GM12878 (cell line): ENCODE results near the gene CCNB3. TPM values are rescaled to one million over a fixed set of nuclear protein-coding genes. Genes with fewer than 3 reads are reported as not detected.

ENCODE experiments used
- ATAC-seq: fragments of 200-7000 bp; cut with Tn5 transposase; 3 replicates; pipeline ENCODE4 v1.9.1; 2020; ENCODE audit warnings: mild to moderate bottlenecking, moderate library complexity
- BruUV-seq: library from RNA; stranded (reverse); fragments of 400-500 nt; replicated peaks from 2 replicates; lab custom pipeline; 2021; lab: Mats Ljungman, UMichigan
- CTCF ChIA-PET: fragments of 300-600 bp; sonication (Branson Sonifier 250); formaldehyde crosslinking; extraction: SDS; loops from one replicate; lab custom pipeline; 2021; ENCODE audit warnings: inconsistent platforms; lab: Yijun Ruan, JAX
- POLR2A ChIA-PET: fragments of 350-600 bp; formaldehyde crosslinking; extraction: SDS; loops from one replicate; lab custom pipeline; 2021; ENCODE audit warnings: inconsistent platforms; lab: Charles Lee
- RAD21 ChIA-PET: fragments of 300-600 bp; sonication (Branson Sonifier 250); formaldehyde crosslinking; loops from one replicate; lab custom pipeline; 2023; ENCODE audit warnings: antibody characterized with exemption; ENCODE audit not compliant: unreplicated experiment; lab: Charles Lee
- SMC1A ChIA-PET: fragments of 300-600 bp; sonication (Branson Sonifier 250); formaldehyde crosslinking; loops from one replicate; lab custom pipeline; 2023; ENCODE audit not compliant: unreplicated experiment, uncharacterized antibody; lab: Charles Lee
- DNase-seq: peaks from one replicate; pipeline ENCODE4 v3.0.0-alpha.2; 2011; ENCODE audit warnings: low read depth, low spot score
- FAIRE-seq: peaks from 3 replicates; lab custom pipeline; 2011; peaks lifted over from hg19 to GRCh38; lab: Jason Lieb, UNC
- H2AFZ ChIP-seq: 2 replicates; pipeline ENCODE4 v1.6.0; 2011; ENCODE audit warnings: low read depth, low read length, control low read depth; ENCODE audit not compliant: control insufficient read depth
- H3K27ac ChIP-seq: 2 replicates; pipeline ENCODE4 v1.5.1; 2011; ENCODE audit warnings: control low read depth; ENCODE audit not compliant: control insufficient read depth, insufficient read depth
- H3K27me3 ChIP-seq, 2 experiments: replicated peaks in 1 of 2; 2 replicates each; pipeline versions ENCODE4 v1.6.0 to v1.6.1; 2011; ENCODE audit warnings: low read length in 1 of 2; ENCODE audit not compliant: control insufficient read depth in 2 of 2, insufficient read depth in 2 of 2
- H3K36me3 ChIP-seq, 2 experiments: 2 replicates each; pipeline ENCODE4 v1.5.1; 2011; ENCODE audit warnings: low read length in 1 of 2; ENCODE audit not compliant: control insufficient read depth in 2 of 2, insufficient read depth in 2 of 2
- H3K4me1 ChIP-seq: 2 replicates; pipeline ENCODE4 v1.6.1; 2011; ENCODE audit warnings: mild to moderate bottlenecking, low read length, moderate library complexity, mixed read lengths; ENCODE audit not compliant: control insufficient read depth, insufficient read depth
- H3K4me2 ChIP-seq: 2 replicates; pipeline ENCODE4 v1.6.0; 2011; ENCODE audit warnings: control low read depth; ENCODE audit not compliant: control insufficient read depth, insufficient read depth
- H3K4me3 ChIP-seq: fragments of 200-600 bp; sonication (generic); 2 replicates; pipeline ENCODE4 v1.5.1; 2016
- H3K79me2 ChIP-seq: 2 replicates; pipeline ENCODE4 v1.6.0; 2011; ENCODE audit warnings: low read length; ENCODE audit not compliant: control insufficient read depth, insufficient read depth
- H3K9ac ChIP-seq: 2 replicates; pipeline ENCODE4 v1.8.0; 2011; ENCODE audit warnings: low read length, control low read depth, mixed read lengths; ENCODE audit not compliant: control insufficient read depth, insufficient read depth
- H3K9me3 ChIP-seq: replicated peaks from 3 replicates; pipeline ENCODE4 v1.5.1; 2011; ENCODE audit warnings: mild to moderate bottlenecking, low read length; ENCODE audit not compliant: control insufficient read depth, insufficient read depth
- H4K20me1 ChIP-seq: 2 replicates; pipeline ENCODE4 v1.6.0; 2011; ENCODE audit not compliant: control insufficient read depth, insufficient read depth
- BCL11A ChIP-seq: IDR thresholded peaks from 2 replicates; pipeline ENCODE4 v1.6.1; 2011; ENCODE audit warnings: low read depth, low read length
- EP300 ChIP-seq, 2 experiments: fragments of 150-350 bp in 1 of 2; IDR thresholded peaks; 2 replicates each; pipeline ENCODE4 v1.6.1; 2011 to 2012; ENCODE audit warnings: low read depth in 2 of 2, low read length in 2 of 2, borderline replicate concordance in 1 of 2, improper control_type of control experiment in 1 of 2, inconsistent platforms in 1 of 2; ENCODE audit not compliant: control insufficient read depth in 1 of 2
- HDAC2 ChIP-seq: fragments of 200-600 bp; sonication (generic); IDR thresholded peaks from 2 replicates; pipeline ENCODE4 v1.6.1; 2017
- HDGF ChIP-seq: fragments of 450-650 bp; IDR thresholded peaks from 2 replicates; pipeline ENCODE4 v1.6.1; 2016; ENCODE audit warnings: antibody characterized with exemption
- JUNB ChIP-seq: IDR thresholded peaks from 2 replicates; pipeline ENCODE4 v1.6.1; 2016; ENCODE audit warnings: antibody characterized with exemption, mild to moderate bottlenecking
- KAT2A ChIP-seq: conservative IDR thresholded peaks from 2 replicates; pipeline ENCODE4 v1.6.1; 2011; ENCODE audit warnings: low read depth, low read length; ENCODE audit not compliant: control insufficient read depth
- KDM1A ChIP-seq: fragments of 200-600 bp; sonication (generic); IDR thresholded peaks from 2 replicates; pipeline ENCODE4 v1.6.1; 2016; ENCODE audit warnings: borderline replicate concordance
- LARP7 ChIP-seq: fragments of 450-650 bp; IDR thresholded peaks from 2 replicates; pipeline ENCODE4 v1.6.1; 2017; ENCODE audit warnings: mild to moderate bottlenecking
- NR2C1 ChIP-seq: fragments of 450-650 bp; IDR thresholded peaks from 2 replicates; pipeline ENCODE4 v1.6.1; 2017; ENCODE audit warnings: antibody characterized with exemption, mild to moderate bottlenecking, moderate library complexity
- RAD21 ChIP-seq: IDR thresholded peaks from 2 replicates; pipeline ENCODE4 v1.6.1; 2011; ENCODE audit warnings: mild to moderate bottlenecking, low read depth, low read length, moderate library complexity; ENCODE audit not compliant: insufficient read depth
- RAD51 ChIP-seq: fragments of 450-650 bp; IDR thresholded peaks from 2 replicates; pipeline ENCODE4 v1.6.1; 2016; ENCODE audit warnings: moderate library complexity, mild to moderate bottlenecking, inconsistent platforms
- RELA ChIP-seq: fragments of 450-650 bp; IDR thresholded peaks from 2 replicates; pipeline ENCODE4 v1.8.0; 2014; ENCODE audit warnings: borderline replicate concordance; ENCODE audit not compliant: partially characterized antibody
- SMAD1 ChIP-seq: fragments of 450-650 bp; IDR thresholded peaks from 2 replicates; pipeline ENCODE4 v1.6.1; 2018; ENCODE audit warnings: mild to moderate bottlenecking, low read depth; ENCODE audit not compliant: partially characterized antibody
- SMC3 ChIP-seq: IDR thresholded peaks from 2 replicates; pipeline ENCODE4 v1.6.1; 2011; ENCODE audit warnings: low read length, improper control_type of control experiment, borderline replicate concordance
- TAF1 ChIP-seq: IDR thresholded peaks from 2 replicates; pipeline ENCODE4 v1.6.1; 2011; ENCODE audit warnings: mild to moderate bottlenecking, low read depth, low read length, borderline replicate concordance
- TBL1XR1 ChIP-seq: IDR thresholded peaks from 2 replicates; pipeline ENCODE4 v1.6.1; 2012; ENCODE audit warnings: low read depth, low read length, improper control_type of control experiment
- WGBS: methylation state at CpG from one replicate; pipeline ENCODE4 v1.1.6; 2016; ENCODE audit warnings: low lambda C conversion rate; ENCODE audit not compliant: insufficient replicate concordance, insufficient coverage; ENCODE audit errors: missing lambda C conversion rate; 5-methylcytosine and 5-hydroxymethylcytosine counted together
- in situ Hi-C: fragments of 300-500 bp; cut with MboI; formaldehyde crosslinking; loops from 9 replicates; pipeline ENCODE4 v1.14.3; 2018; ENCODE audit warnings: mixed read lengths
- intact Hi-C: fragments of 100-400 bp; cut with micrococcal nuclease; formaldehyde crosslinking; loops from one replicate; pipeline ENCODE4 v1.14.2; 2022; ENCODE audit not compliant: unreplicated experiment
- polyA plus RNA-seq, 11 experiments: library from polyadenylated mRNA; depleted of rRNA in 4 of 11; unstranded in 6 of 11; stranded (reverse) in 5 of 11; fragments of >200 nt; fragmentation: Nextera tagmentation in 4 of 11; fragmentation: Illumina TruSeq in 1 of 11; extraction: Ambion mirVana in 4 of 11; extraction: Trizol in 1 of 11; gene quantifications; 1 replicate in 1 of 11; 2 replicates in 10 of 11; pipeline versions ENCODE4 v1.2.1 to v1.2.3, GENCODE V29; 2011 to 2016; ENCODE audit warnings: inconsistent platforms in 2 of 11, missing spikeins in 2 of 11, low read depth in 1 of 11
- total RNA-seq, 4 experiments: library from RNA; depleted of rRNA in 3 of 4; stranded (reverse); fragments of >200 nt in 3 of 4; fragmentation: Illumina TruSeq in 1 of 4; extraction: Trizol in 1 of 4; gene quantifications; 2 replicates each; pipeline versions ENCODE4 v1.2.1 to v1.2.3, GENCODE V29; 2013 to 2021
- TF ChIP-seq, protein P1 (sequence below): fragments of 450-650 bp; IDR thresholded peaks from 2 replicates; pipeline ENCODE4 v1.6.1; 2016; ENCODE audit warnings: mild to moderate bottlenecking
- TF ChIP-seq, protein P2 (sequence below): fragments of 450-650 bp; IDR thresholded peaks from 2 replicates; pipeline ENCODE4 v1.6.1; 2018; ENCODE audit warnings: borderline replicate concordance, mild to moderate bottlenecking; ENCODE audit not compliant: partially characterized antibody
- TF ChIP-seq, protein P3 (sequence below): IDR thresholded peaks from 2 replicates; pipeline ENCODE4 v1.6.1; 2011; ENCODE audit warnings: low read depth, mild to moderate bottlenecking, low read length, moderate library complexity, borderline replicate concordance; ENCODE audit errors: extremely low read depth

CCNB3 gene
- total and polyA plus RNA-seq, 10 of the 15 experiments (the other 5 are each of a cell fraction or from before 2014, with no cell fraction given): 0.09 to 0.49 (median 0.16) TPM; not detected in 3

DNA sequence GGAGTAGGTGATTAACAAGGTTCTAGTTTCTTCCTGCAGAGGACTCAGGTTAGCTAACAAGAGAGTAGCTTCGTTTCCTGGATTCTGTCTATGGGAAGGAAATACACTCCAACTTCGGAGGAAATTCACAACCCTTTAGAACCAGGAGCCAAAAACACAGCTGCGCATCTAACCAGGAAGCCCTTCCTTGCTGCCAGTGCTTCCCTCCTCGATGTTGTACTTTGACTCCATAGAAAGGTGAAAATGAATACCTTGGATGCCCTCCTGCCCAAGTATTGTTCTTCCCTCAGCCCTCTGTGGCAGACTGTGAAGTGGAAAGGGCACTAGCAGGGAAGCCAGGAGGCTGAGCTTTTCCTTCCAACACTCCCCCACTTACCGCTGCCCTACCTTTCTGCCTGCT lies 38.8 kb upstream of the CCNB3 start:
- H3K4me1 ChIP-seq: no peaks in the 10 kb centered on the region; the same call in 1 of the 2 replicates
- TF ChIP-seq EP300 (IDR thresholded peaks at IDR 0.05; ENCODE audit: borderline replicate concordance in 1 of 2, control insufficient read depth in 1 of 2, low read depth in 2 of 2, low read length in 2 of 2) (no peak), SMC3 (no peak), NR2C1 (no peak), JUNB (no peak), RAD21 (no peak), KAT2A (no peak), BCL11A (no peak), HDGF (no peak), LARP7 (no peak), HDAC2 (no peak), RAD51 (no peak), TBL1XR1 (no peak), RELA (no peak), KDM1A (no peak), TAF1 (no peak), SMAD1 (no peak)
- TF ChIP-seq, protein P1, sequence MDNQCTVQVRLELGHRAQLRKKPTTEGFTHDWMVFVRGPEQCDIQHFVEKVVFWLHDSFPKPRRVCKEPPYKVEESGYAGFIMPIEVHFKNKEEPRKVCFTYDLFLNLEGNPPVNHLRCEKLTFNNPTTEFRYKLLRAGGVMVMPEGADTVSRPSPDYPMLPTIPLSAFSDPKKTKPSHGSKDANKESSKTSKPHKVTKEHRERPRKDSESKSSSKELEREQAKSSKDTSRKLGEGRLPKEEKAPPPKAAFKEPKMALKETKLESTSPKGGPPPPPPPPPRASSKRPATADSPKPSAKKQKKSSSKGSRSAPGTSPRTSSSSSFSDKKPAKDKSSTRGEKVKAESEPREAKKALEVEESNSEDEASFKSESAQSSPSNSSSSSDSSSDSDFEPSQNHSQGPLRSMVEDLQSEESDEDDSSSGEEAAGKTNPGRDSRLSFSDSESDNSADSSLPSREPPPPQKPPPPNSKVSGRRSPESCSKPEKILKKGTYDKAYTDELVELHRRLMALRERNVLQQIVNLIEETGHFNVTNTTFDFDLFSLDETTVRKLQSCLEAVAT: no peak
- TF ChIP-seq, protein P2, sequence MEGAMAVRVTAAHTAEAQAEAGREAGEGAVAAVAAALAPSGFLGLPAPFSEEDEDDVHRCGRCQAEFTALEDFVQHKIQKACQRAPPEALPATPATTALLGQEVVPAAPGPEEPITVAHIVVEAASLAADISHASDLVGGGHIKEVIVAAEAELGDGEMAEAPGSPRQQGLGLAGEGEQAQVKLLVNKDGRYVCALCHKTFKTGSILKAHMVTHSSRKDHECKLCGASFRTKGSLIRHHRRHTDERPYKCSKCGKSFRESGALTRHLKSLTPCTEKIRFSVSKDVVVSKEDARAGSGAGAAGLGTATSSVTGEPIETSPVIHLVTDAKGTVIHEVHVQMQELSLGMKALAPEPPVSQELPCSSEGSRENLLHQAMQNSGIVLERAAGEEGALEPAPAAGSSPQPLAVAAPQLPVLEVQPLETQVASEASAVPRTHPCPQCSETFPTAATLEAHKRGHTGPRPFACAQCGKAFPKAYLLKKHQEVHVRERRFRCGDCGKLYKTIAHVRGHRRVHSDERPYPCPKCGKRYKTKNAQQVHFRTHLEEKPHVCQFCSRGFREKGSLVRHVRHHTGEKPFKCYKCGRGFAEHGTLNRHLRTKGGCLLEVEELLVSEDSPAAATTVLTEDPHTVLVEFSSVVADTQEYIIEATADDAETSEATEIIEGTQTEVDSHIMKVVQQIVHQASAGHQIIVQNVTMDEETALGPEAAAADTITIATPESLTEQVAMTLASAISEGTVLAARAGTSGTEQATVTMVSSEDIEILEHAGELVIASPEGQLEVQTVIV: no peak
- TF ChIP-seq, protein P3, sequence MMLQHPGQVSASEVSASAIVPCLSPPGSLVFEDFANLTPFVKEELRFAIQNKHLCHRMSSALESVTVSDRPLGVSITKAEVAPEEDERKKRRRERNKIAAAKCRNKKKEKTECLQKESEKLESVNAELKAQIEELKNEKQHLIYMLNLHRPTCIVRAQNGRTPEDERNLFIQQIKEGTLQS: no peak
- ChIA-PET SMC1A (no interaction called here), POLR2A (no interaction called here), CTCF (no interaction called here), RAD21 (no interaction called here)
- intact Hi-C loops (no loop called here), in situ Hi-C loops (no loop called here)
- H2AFZ ChIP-seq: no peak overlapping the region
- DNase-seq: no peak
- 50% methylated on average over 5 of the region's 5 CpGs for WGBS
- no peaks in the 10 kb centered on the region; the same call in 2 of the 3 replicates for H3K9me3 ChIP-seq
- no peaks in the 10 kb centered on the region for H3K79me2 ChIP-seq
- H4K20me1 ChIP-seq: no peaks in the 10 kb centered on the region
- no peak overlapping the region for H3K4me2 ChIP-seq
- no peak overlapping the region for H3K4me3 ChIP-seq
- H3K27me3 ChIP-seq: no peaks in the 10 kb centered on the region
- no peak overlapping the region for H3K27ac ChIP-seq
- H3K9ac ChIP-seq: no peak overlapping the region
- H3K36me3 ChIP-seq: no peaks in the 10 kb centered on the region
- no TSS peak for BruUV-seq
- FAIRE-seq: no peak
- ATAC-seq: no peak
